NCI-H128 (cell line): ENCODE results near the gene ZNF446.
"Not testable (repeated sequence)": the region's sequence is repeated elsewhere in the genome, so short reads cannot be mapped to it uniquely, and the experiment has no call there.

Experiments used
- DNase-seq: peaks from one replicate; lab custom pipeline; 2025; ENCODE audit not compliant: unreplicated experiment; lab: John Stamatoyannopoulos, UW

Gene ZNF446

DNA sequence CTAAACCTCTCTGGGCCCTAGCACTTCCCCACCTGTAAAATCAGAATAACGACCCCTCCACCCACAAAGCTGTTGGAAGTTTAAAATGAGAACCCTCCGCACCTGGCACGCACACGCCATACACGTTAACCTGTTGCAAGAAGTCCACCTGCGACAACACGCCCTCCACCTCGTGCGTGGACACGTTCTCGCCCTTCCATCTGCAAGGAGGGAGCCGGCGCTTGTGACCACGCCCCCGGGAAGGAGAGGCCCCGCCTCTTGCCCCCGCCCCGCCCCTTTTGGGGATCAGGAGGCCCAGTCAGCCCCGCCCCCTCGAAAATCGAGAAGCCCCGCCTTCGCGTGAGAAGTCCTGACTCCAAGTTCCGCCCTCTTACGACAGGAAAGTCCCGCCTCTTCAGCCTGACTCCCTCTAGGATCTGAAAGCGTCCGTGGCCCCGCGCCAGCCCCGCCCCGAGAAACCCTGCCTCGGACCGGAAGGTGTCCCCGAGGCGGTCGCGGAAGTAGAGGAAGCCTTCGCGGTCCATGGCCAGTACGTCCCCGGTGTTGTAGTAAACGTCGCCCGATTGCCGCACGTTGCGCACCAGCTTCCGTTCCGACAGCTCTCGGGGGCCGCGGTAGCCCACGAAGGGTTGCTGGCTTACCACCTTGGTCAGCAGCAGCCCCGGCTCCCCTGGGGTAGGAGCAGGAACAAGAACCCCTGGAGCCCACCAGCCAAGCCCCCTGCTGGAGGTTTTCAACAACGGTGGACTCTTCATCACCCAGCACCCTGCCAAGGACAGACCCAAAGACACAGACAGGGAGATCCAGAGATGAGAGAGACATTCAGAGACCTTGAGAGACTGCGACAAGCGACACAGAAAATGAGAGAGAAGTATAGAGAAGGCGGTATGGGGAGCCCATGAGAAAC is 23.1 kb downstream of the ZNF446 start:
- DNase-seq = peak; percentile 93

DNA sequence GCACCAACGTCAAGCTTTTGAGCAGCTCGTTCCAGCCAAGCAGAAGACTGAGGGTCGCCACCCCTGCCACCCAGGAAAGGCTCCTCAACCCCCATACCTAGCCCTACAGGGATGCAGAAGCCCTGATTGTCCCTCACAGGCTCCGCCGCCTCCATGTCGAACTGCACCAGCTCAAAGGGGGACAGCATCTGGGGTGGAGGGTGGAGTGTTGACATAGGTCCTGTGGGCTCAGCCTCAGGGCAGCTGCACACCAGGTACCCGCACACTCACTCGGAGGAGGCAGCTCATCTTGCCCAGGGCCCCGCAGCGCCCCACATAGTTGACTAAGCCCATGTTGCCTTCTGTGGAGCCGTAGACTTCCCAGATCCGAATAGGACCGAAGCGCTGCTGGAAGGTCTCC is 24.1 kb downstream of the ZNF446 start:
- no peak for DNase-seq

DNA sequence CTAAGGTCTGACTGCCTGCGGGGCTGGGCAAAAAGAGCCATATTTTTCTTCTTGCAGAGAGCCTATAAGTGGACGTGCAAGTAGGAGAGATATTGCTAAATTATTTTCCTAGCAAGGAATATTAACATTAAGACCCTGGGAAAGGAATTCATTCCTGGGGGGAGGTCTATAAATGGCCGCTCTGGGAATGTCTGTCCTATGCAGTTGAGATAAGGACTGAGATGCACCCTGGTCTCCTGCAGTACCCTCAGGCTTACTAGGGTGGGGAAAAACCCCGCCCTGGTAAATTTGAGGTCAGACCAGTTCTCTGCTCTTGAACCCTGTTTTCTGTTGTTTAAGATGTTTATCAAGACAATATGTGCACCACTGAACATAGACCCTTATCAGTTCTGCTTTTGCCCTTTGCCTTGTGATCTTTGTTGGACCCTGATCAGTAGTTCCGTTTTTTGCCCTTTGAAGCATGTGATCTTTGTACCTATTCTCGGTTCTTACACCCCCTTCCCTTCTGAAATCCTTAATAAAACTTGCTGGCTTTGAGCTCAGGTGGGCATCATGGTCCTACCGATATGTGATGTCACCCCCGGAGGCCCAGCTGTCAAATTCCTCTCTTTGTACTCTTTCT is 31.6 kb downstream of the ZNF446 start:
- not testable (repeated sequence) for DNase-seq

DNA sequence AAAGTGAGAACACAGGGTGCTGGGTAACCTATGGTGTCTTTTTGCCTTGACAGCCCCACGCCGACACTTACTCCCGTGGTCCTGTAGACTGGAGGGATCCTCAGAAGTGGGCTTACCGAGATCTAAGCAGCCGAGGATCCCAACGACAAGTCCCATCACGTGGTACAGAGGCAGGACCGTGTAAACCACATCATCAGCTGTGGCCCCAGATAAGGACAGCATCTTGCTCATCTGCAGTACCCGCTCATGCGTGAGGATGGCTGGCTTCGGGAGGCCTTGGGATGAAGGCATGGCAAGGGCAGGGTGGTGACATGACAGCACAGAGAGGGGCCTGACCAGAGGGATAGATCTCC is 33.6 kb downstream of the ZNF446 start:
- no peak for DNase-seq

DNA sequence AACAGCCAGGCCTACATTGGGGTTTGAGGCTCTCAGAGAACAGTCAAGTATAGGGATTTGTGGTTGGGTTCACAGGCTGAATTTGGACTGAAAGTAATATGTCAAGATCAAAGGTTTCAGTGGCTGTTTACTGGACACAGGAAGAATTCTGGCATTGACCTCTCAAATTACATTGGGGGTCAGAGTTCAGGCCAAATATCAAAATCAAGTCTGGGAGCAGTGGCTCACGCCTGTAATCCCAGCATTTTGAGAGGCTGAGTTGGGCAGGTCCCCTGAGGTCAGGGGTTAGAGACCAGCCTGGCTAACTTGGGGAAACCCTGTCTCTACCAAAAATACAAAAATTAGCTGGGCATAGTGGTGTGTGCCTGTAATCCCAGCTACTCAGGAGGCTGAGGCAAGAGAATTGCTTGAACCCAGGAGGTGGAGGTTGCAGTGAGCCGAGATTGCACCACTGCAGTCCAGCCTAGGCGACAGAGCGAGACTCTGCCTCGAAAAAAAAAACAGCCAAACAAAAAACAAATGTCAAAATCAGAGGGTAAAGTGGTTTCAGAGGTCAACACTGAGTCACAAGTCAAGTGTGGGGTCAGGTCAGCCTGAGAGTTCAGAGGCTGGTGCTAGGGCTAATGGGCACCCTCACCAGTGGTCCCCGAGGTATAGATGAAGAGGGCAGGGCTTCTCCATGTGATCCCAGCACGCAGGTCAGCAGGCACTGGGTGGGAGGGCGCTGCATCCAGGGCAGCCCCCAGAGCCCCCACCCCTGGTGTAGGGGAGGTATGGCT is 34.1 kb downstream of the ZNF446 start:
- no peak for DNase-seq

DNA sequence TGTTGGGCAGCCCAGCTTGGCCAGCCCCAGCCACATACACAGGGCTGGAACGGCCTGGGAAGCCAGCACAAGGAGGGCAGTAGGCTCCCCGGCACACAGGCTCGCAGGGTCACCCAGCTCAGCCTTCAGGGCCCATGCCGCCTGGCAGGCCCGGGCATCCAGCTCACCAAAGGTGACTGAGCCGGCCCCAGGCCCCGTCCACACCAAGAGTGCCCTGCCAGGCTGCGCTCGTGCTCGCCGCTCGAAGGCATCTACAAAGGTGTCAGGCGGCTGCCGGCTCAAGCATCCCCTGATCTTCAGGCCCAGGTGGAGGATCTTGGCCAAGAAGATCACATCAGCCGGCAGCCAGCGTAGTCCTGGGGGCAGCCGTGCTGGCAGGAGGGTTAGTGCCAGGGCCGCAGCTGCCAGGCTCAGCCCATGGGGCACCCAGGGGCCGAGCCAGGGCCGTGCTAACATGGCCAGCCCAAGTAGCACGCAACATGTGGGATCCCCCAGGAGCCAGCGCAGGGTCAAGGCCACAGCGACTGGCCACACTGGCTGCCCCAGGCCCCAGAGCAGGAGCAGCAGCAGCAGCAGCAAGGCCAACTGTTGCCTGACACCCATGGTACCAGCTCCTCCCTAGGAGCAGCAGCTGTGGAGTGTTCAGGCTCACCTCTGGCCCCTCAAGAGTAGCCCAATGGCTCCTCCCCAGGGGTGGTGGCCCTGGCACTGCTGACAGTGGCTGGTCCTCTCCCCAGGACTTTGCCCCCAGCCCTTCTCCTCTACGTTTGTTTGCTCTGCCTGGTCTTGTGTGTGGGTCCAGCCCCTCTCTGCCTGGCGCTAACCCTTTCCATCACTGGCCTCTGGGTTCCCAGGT is 35.4 kb downstream of the ZNF446 start, which contains the start of gene SLC27A5:
SLC27A5 (minus strand) TSS at position 640 of the 856 bp plus-strand sequence; CDS start at position 603, 37 bp downstream.
- no peak for DNase-seq

DNA sequence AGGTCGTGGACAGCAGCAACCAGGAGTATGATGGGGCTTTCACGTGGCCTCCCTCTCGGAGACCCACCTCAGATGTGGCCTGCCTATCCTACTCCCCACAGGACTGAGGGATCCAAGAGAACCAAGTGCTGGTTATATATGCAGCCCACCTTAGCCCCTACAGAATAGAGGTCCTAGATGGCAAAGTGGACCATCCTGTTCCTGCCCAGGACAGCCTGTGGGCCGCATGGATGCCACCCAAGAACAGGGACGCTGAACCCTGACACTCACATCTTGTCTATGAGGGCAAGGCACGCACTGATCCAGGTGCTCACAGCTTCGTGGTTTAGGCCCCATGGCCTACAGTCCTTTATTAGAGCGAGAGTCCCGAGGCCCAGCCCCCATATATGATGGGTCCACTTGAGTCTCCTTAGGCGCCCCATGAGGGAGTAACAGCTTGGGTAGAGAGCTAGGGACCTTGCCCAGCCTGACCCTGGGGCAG is 37.1 kb downstream of the ZNF446 start:
- no peak for DNase-seq

DNA sequence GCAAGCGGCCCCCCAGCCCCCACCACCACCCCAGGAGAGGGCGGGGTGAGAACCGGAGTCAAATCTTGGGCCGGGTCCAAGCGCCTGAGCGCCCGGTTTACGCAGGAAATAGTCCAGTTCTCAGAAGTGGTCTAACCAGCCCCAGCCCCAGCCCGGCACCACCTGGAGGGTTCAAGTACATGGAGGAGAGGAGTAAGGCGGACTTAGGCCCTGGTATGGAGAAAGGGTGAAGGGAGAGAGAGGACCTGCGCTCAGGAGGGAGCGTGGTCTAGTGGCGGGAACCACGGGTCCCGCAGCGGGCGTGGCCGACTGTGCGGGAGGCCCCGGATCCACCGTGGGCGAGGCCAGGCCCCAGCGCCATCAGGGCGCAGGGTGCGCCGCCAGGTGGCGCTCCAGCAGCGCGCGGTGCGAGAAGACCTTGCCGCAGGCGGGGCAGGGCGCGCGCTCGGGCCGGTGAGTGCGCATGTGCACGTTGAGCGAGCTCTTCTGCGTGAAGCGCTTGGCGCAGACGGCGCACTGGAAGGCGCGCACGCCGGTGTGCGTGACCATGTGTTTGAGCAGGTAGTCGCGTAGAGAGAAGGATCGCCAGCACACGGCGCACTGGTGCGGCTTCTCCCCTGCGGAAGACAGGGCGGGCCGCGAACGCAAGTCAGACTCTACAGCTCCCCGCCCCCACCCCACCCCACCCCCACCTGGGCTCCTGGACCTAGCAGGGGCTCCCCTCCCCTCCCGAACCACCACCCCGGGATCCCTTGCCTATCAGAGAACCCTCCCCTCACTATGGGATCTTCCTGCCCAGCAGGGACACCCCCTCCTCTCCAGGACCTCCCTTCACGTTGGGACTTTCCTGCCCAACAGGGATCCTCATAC is 37.8 kb downstream of the ZNF446 start:
- DNase-seq = peak; percentile 79

DNA sequence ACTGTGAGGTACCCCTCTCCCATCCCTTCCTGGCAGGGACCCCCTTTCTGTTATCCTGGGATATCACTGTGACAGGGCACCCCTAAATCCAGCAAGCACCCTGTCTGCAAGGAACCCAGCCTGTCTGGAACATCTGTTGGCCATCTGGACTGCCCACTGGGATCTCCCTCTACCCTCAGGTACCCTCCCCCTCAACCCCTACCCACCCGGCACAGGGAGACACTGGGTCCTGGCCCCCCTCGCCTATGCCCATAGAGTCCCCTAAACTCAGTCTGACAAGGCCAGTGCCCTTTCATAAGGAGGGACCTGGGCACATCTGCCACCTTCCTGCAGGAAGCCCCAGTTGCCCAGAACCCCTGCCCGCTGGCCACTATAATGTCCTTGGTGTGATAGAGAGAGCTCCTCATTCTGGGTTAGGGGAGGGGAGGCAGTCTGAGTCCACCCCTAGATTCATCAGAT is 38.4 kb downstream of the ZNF446 start:
- no peak for DNase-seq

DNA sequence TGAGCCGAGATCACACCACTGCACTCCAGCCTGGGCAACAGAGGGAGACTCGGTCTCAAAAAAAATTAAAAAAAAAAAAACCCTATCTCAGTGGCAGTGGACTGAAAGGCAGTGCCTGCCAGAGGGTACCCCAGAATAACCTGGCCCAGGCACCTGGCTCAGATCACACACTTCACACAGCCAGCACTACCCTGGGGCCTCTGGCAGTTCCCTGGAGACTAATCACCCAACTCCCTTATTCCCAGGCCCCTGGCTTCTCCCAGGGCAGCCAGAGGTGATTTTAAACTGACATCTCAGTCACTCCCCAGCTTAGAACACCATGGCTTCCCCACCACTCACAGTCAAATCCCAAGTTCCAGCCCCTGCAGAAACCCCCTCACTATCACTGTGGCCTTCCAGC is 39.1 kb downstream of the ZNF446 start:
- no peak for DNase-seq

DNA sequence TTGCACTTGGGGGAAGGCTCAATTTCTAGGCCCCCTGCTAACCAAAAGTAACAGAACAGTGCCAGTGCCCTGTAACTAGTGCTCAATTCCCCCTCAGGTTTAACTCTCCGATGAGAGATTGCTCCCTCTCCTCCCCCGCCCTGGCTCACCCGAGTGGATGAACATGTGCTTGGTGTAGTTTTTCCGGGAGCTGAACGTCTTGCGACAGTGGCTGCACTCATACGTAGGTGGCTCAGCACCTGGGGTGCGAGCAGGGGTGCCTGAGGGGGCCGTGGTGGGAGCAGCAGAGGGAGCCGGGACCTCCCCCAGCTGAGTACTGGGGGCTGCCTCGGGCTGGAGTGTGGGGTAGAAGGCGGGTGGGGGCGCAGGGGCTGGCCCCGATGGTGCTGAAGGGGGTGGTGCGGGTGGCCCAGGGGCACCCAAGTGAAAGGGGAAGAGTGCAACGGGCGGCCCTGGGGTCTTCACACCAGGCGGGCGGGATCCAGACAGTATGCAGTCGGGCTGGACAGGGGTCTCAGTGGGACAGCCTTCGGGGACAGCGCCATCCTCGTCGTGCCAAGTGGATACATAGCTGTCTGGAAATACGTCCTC is 40.2 kb downstream of the ZNF446 start:
- DNase-seq = no peak

DNA sequence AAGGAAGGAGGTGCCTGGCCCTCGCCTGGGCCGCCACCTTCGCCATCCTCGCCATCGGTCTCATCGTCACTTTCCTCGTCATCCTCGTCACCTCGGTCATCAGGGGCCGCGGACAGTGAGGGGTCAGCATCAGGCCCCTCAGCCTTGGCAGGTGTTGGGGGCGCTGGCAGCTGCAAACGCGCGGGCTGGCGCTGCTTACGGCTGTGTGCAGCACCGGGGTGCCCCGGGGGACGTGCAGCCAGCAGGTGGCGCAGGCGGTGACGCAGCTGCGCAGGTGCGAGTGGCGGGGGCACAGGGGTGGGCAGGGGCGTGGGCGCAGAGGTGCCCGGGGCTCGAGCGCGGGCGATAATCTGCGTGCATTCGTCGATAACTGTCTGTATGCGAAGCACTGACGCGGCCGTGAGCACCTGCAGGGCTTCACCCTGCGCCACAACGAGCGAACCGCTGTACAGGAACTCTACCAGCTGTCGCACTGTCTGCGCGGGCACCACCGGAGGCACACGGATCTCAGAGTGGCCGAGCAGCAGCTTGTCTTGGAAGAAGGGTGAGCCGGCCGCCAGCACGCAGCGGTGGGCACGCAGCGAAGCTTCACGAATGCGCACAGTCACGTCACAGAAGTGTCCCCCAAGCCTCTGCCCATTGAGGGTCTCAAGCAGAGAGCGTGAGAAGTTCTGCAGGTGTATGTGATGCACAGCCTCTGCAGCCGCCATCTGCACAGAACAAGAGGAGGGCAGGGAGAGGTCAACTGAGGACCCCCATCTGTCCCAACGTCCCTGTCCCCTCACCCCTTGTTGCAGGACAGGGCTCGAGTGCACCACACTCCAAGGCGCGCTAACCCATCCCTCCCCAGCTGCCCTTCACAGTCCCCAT is 41.0 kb downstream of the ZNF446 start:
- DNase-seq = no peak

DNA sequence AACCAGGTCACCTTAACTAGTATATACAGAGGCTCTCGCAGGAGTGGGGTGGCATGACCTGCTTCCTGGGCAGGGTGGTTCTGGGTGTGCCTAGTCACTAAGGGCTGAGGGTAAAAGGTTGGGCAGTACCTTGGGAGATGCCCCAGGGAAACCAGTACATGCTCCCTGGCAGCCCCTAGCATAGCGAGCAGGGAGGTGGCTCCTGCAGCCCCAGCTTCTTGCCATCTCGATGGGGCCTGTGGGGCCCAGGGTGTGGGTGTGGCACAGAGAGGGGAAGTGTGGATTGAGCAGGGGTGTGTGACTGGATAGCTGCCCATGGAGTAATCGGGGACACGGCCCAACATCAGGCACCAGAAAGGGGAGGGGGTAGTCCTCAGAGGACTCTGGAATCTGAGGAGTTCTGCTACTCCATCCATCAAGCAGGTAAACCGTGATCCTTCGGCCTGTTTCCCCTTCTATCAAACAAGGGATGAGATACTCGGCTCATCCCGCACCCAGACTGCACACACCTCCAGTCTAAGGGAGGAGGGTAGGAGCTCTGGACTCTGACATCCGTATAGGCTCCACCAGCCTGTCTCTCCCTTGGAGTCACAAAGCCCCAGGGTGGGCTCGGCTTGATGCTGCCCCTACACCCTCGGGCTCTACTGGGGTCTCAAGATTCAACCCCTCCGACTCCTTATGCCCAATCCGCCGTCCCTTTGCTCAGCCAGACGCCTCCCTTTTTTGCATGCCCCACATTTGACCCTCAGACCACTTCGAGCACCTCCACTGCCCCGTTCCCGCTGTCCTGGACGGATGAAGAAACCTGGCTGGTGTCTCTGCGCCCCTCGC is 42.3 kb downstream of the ZNF446 start:
- DNase-seq = no peak

DNA sequence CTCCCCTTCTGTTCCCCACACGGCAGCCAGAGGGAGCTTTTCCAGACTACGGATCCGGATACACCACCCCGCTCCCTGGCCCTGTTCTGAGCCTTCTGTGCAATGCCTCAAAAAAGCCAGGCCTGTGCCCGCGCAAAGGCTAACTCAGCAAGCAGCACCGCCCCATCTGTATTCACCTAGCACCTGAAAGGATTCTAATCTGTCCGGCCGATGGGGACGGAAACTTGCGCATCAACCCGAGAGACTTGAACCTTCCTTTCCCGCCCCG is 42.9 kb downstream of the ZNF446 start:
- no peak for DNase-seq

DNA sequence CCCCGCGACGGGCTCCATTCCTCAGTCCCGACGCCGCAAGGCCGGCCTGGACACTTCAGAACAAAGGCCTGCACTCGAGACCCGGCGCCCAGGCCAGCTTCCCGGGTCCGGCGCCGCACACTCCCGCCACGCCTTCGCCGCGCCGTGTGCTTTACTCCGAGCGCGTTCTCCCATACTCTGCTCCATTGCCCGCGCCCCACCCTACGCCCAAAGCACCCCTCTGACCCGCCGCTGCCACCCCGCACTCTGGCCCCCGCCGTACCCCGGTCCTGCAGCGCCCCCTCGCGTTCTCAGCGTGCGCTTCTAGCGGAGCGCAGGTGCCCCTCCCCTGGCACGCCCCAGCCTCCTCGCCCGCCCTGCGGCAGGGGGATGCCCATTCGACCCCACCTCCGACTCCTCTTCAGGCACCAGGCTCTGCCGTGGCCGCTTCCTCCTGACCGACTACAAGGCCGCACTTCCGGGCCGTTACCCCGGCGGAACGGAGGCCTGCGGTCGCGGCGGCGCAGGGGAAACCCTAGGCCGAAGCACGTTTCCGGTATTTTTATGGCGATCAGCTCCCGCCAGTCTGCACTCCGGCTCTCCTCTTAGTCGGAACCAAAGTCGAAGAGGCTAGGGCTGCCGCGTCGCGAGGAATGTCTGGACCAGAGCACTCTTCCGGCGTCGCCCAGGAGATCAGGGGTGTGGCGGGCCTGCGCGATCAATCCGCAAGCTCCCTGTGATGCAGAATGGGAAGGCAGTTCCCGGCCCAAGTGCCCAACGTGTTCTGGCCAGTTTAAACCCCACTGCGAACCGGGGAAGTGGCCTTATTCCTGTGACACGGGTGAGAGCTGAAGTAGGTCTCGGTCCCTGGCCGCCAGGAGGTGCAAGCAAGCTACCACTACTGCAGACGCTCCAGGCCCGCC is 43.5 kb downstream of the ZNF446 start, which contains the start of gene ZBTB45:
ZBTB45 (minus strand) TSS at position 456 of the 902 bp plus-strand sequence. CDS start 2,137 bp downstream, outside the sequence.
- DNase-seq = peak; percentile 90

DNA sequence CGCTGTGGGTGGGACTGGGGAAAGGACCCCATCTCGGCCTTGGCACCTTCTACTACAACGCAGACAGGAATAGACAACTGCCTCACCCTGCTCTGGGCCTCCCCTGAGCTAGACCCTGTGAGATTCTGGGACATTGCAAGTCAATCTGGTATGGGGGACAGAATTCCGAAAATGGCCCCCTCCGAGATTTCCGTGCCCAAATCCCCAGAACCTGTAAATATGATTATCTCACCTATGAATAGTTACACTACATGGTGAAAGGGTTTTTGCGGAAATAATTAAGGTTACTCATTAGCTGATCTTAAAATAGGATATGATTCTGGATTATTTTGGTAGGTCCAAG is 44.1 kb downstream of the ZNF446 start:
- DNase-seq = no peak

DNA sequence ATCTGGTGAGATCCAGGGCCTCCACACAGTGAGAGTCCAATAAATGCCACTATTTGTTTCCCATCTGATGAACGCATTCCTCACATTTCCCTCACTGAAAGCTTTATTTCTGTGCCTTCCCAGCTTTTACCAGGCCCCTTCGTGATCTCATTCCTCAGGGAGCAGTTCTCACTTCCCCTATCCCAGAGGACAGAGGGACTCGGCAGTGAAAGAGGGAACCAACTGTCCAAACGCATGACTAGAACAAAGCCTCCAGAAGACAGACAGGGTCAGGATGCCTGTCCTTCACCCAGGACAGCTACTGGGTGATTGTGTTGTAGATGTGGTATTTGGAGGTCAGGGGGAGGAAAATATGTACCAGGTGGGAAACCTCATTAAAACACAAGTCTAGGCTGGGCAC is 45.5 kb downstream of the ZNF446 start:
- DNase-seq = no peak
